Skeletal muscle cell (primary cell): ENCODE results near the gene EEF1AKMT3.
"Not testable (repeated sequence)": the region's sequence is repeated elsewhere in the genome, so short reads cannot be mapped to it uniquely, and the experiment has no call there.

Experiments used
- DNase-seq: peaks from one replicate; pipeline ENCODE4 v3.0.0-alpha.2; 2010; ENCODE audit warnings: low read depth
- H3K4me3 ChIP-seq: 2 replicates; pipeline ENCODE4 v1.5.1; 2011; ENCODE audit warnings: low read depth, mild to moderate bottlenecking, control low read depth, low read length, moderate library complexity

EEF1AKMT3 gene

GRCh38 chr12:57811028-57811755 is 38.8 kb downstream of the EEF1AKMT3 start:
- no peak overlapping the region for H3K4me3 ChIP-seq
- DNase-seq, result no peak

DNA sequence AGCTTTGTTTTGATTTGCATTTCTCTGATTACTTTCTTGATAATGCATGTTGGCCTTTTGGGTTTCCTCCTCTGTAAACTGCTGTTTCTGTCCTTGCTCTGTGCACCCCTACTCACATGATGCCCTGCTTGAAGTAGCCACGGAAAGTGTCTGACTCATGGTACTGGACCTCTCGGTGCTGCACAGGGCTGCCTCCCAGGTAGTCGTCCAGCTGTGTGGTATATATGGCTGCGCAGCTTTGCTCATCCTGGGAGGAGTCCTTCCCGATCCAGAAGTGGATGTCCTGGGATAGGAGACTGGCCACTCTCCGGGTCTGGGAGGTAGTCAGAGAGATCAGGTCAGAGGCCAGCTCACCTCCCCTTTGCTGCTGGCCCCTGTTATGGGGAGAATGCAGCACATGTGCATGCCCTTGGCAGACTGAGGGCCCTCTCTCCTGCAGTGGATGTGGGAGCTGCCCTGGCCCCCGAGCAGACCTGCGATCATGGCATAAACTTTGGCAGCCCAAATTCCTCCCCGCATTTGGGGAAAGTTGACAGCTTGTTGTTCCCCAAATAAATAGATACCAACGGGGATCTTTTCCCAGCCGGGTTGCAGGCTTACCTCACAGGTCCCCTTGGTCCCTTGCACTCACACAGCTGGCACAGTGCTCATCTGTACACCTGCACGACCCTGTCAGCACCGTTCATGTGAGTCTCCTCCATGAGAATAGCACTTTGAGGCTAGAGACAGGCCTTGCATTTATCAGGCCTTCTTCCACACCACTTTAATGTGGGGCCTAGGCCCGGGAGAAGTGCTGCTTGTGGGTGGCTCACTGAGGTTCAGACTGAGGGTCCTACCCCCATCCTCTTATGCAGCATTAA is 40.9 kb downstream of the EEF1AKMT3 start:
- H3K4me3 ChIP-seq, result no peak overlapping the region
- no peak for DNase-seq

GRCh38 chr12:57813971-57814772 is 41.8 kb downstream of the EEF1AKMT3 start:
- H3K4me3 ChIP-seq, result no peak overlapping the region
- DNase-seq, result no peak

DNA sequence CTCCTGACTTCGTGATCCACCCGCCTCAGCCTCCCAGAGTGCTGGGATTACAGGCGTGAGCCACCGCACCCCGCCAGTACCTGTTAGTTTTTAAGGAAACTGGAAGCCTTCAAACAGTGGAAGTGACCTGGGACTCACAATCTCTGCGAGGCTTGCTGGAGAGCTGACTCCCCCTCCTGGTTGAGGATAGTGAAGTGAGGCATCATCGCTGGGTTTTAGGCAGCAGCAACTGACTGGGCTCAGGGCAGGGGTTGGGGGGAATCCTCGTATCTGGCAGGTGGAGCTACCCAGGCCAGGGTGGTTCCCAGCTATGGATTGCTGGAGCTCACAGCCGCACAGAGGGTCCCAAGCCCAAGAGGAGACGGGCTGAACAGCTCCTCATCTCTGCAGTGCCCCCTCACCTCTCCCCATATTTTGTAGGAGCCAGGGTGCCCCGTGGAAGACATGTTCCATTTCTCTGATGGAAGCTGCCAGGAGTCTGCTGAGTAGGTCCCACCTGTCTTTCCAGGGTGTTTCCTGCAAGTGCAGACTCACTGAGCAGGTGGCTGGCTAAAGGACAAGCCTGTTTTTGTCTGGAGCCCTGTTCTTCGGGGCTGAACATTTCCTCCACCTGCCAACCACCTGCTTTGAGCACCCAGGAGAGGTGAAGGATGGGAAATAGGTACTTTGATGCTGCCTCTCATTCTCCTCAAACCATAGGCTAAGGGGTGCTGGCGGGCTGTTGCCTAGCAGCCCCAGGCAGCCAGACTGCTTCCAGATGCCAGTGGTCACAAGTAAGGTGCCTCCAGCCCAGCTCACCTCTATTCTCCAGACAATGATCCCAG is 43.0 kb downstream of the EEF1AKMT3 start:
- no peak overlapping the region for H3K4me3 ChIP-seq
- DNase-seq, result no peak

DNA sequence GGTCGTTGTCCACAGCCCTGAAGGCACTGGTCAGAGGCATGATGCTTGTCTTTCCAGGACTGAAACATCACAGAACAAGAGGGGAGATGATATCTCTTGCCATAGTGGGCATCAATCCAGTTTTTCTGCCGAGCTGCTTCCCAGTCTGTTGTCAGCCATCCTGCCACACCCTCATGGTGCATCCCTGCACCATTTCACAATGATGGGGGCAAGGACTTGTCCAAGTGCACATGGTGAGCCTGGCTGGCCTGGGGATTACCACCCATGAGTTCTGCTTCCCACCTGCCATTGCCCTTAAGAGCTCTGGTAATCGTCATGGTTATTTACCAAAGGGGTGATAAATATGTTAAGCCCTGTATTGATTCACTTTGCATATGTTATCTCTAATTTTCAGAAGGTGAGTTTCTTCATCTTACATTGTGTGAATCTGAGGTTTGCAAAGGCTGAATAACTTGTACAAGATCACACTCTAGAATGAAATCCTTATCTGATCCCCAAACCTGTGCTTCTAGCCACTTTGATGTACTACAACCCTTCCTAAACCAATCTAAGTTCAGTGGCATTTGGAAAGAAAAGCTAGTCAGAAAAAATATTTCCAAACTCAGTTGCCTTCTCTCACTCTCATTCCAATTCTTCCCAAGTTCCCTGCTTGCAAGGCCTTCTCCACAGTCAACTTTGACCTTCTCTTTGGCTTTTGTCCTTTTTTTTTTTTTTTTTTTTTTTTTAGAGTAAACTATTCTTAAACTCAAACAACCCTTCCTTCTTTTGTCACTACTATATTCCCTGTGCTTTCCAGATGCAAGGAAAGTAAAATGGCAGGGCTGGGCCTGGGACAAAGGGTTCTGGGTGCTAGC is 43.8 kb downstream of the EEF1AKMT3 start:
- no peak overlapping the region for H3K4me3 ChIP-seq

DNA sequence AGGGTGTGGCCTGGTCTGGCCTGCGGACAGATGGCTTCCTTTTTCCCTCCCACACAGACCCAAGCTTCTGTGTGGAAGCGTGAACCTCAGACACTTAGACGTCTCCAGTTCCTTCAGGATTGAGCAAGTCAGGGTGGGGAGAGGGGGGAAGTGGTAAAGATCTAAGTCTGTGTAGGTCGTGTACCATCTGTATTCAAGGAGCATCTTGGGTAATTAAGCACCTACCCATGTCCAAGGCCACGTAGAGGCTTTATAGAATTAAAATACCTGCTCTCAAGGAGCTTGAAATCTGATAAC is 44.4 kb downstream of the EEF1AKMT3 start:
- no peak overlapping the region for H3K4me3 ChIP-seq

More for the DNA sequence above, 43.8 kb downstream of the EEF1AKMT3 start:
- DNase-seq, result no peak

GRCh38 chr12:57817261-57817989 is 45.0 kb downstream of the EEF1AKMT3 start:
- no peak for DNase-seq
- H3K4me3 ChIP-seq, result no peak overlapping the region

More for the DNA sequence above, 44.4 kb downstream of the EEF1AKMT3 start:
- DNase-seq, result no peak

DNA sequence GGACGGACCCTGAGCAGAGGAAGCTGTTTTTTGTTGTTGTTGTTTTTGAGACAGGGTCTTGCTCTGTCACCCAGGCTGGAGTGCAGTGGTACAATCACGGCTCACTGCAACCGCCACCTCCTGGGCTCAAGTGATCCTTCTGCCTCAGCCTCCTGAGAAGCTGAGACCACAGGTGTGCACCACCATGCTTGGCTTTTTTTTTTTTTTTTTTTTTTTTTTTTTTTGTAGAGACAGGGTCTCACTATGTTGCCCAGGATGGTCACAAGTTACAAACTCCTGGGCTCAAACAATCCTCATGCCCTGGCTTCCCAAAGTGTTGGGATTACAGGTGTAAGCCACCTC is 45.5 kb downstream of the EEF1AKMT3 start:
- not testable (repeated sequence) for H3K4me3 ChIP-seq, DNase-seq

- H3K4me3 ChIP-seq, DNase-seq: not testable (repeated sequence)
Measured at GRCh38 chr12:57820119-57820518, 47.7 kb downstream of the EEF1AKMT3 start.

DNA sequence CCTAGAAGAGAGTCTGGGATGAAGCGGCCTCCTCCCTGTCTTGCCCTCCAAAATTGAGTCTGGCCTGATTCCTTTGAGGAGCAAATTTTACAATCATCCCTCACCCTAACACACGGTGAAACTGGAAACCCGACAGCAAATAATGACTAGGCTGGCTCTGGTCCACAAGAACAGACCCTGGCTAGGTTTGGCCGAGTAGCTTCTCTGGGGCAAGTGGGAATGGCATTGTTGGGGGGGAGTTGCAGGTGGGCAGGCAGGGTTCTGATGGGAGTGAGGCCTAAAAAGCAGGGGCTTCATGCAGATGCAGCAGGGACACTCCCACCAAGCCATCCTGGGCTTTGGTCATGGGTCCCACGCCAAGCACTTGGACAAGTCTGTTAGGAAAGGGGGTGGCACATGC is 48.6 kb downstream of the EEF1AKMT3 start:
- DNase-seq, result not testable (repeated sequence)

GRCh38 chr12:57821474-57822214 is 49.2 kb downstream of the EEF1AKMT3 start:
- no peak for DNase-seq
- no peak overlapping the region for H3K4me3 ChIP-seq

More for the DNA sequence above, 48.6 kb downstream of the EEF1AKMT3 start:
- not testable (repeated sequence) for H3K4me3 ChIP-seq

GRCh38 chr12:57822392-57823130 is 50.1 kb downstream of the EEF1AKMT3 start:
- DNase-seq, result no peak

GRCh38 chr12:57823131-57823907 is 50.9 kb downstream of the EEF1AKMT3 start:
- DNase-seq, result no peak
- no peak overlapping the region for H3K4me3 ChIP-seq

More at GRCh38 chr12:57822392-57823130, 50.1 kb downstream of the EEF1AKMT3 start:
- H3K4me3 ChIP-seq, result no peak overlapping the region

DNA sequence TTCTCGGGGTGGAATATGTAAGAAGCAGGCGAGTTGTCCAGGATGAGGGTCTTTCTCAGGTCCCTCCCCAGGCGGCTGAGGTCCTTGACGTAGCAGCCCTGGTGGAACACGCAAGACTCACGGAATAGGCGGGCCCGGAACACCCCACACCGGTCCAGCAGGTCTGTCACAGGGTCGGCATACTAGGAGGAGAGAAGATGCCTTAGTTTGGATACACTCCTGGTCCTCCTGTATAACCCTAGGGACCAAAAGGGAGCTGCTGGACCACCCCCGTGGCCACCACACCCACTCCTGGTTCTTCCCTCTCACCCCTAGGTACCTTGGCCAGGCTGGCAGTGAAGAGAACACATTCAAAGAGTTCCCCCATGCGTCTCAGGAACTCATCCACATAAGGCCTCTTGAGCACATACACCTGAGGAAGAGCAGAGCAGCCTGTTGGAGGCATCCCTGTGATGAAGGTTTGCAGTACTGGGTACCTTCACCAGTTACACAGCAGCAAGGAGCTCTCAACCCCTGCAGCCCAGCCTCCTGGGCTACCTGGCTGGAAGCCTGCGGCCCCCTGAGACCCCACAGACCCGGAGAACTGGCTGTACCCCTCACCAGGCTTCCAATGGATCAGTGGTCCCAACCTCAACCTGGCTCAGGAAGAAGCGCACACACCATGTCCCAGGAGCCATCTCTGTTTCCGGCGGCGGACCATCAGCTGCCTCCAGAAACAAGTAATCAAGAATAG is 51.7 kb downstream of the EEF1AKMT3 start:
- DNase-seq, result no peak
- H3K4me3 ChIP-seq, result no peak overlapping the region

DNA sequence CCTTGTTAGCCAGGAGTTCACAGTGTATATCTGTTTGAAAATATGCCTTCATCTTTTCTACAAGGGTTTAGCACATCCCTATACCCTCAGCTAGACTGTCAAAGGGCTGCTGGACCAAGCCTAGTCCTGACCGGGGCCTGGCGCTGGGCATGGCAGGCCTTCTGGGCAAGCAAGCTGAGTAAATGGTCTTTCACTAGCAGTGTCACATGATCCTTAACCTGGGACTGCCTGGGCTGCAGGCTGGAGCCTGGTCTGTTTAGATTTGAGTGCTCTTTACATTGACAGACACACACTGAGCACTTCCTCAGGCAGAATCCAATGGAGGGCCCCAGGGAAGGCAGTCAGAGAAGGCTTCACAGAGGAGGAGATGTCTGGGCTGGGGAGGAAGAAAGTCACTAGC is 53.0 kb downstream of the EEF1AKMT3 start:
- no peak for DNase-seq
- no peak overlapping the region for H3K4me3 ChIP-seq
